Measurements from ENCODE around the gene ROR1. TPM values are rescaled to one million over a fixed set of nuclear protein-coding genes. Genes with fewer than 3 reads are reported as not detected.

ROR1 gene
- total RNA-seq, 1 donor from 2014 or later, result 30.3 TPM

DNA sequence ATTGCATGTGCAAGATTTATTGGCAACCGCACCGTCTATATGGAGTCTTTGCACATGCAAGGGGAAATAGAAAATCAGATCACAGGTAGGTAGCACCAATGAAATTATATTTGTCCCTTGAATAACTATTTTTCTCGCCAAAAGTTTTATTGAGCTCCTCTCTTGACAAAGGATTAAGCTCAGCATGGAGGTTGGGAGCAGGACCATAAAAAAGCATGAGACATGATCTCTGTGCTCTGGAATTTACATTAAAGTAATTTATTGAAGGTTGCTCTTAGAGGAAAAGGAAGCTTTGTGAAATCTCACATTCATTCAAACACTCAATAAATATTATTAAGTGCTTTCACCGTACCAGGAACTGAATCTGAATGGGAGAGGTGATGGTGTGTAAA, 363.6 kb downstream of the ROR1 start:
- no peak overlapping the region for H2AFZ ChIP-seq (replicated peaks)
- H3F3A ChIP-seq (ENCODE audit: low read depth), result peaks cover 11% of the 10 kb centered on the region
- peaks cover 12% of the 10 kb centered on the region for H3K36me3 ChIP-seq
- no peaks in the 10 kb centered on the region for H3K27me3 ChIP-seq
- H3K79me2 ChIP-seq (ENCODE audit: low read depth), result peaks cover 3% of the 10 kb centered on the region
- no peak overlapping the region for H3K27ac ChIP-seq
- no peak for TF ChIP-seq EZH2phosphoT487 (IDR thresholded peaks at IDR 0.05)
- no peak for TF ChIP-seq EZH2 (IDR thresholded peaks at IDR 0.05)
- TF ChIP-seq CTCF (IDR thresholded peaks at IDR 0.05), result no peak
- no peaks in the 10 kb centered on the region for H3K9me3 ChIP-seq (ENCODE audit: low read depth)
- H3K9ac ChIP-seq, result no peak overlapping the region
- Mint-ChIP-seq H3K9me3 (no peaks in the 10 kb centered on the region), H3K4me3 (no peak overlapping the region), H3K27ac (no peak overlapping the region), H3K27me3 (ENCODE audit: insufficient read depth, low read depth) (no peaks in the 10 kb centered on the region), H3K36me3 (peaks cover 23% of the 10 kb centered on the region), H3K4me1 (peaks cover 15% of the 10 kb centered on the region)
- no peaks in the 10 kb centered on the region for H4K20me1 ChIP-seq (ENCODE audit: low read depth)
- H3K4me1 ChIP-seq, result peaks cover 19% of the 10 kb centered on the region
- H3K4me3 ChIP-seq, result no peak overlapping the region
- no peak overlapping the region for H3K4me2 ChIP-seq
- DNase-seq (ENCODE audit: low spot score), result no peak

DNA sequence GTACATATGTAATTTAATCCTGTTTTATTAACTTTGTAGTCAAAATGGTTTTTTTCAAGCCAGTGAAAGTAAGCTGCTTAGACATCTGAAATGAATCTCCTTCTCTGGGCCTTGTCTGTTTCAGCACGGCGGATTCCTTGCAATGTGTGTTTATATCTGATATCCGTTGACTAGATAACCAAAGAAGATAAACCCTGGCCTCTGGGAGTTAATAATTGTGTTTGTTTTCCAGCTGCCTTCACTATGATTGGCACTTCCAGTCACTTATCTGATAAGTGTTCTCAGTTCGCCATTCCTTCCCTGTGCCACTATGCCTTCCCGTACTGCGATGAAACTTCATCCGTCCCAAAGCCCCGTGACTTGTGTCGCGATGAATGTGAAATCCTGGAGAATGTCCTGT, 366.1 kb downstream of the ROR1 start:
- Mint-ChIP-seq H3K36me3 (peaks cover 30% of the 10 kb centered on the region), H3K27me3 (ENCODE audit: insufficient read depth, low read depth) (no peaks in the 10 kb centered on the region), H3K9me3 (no peaks in the 10 kb centered on the region), H3K4me3 (no peak overlapping the region), H3K27ac (no peak overlapping the region), H3K4me1 (peaks cover 16% of the 10 kb centered on the region)
- Histone ChIP-seq H3K27ac (no peak overlapping the region), H4K20me1 (ENCODE audit: low read depth) (no peaks in the 10 kb centered on the region), H3K27me3 (no peaks in the 10 kb centered on the region), H3F3A (ENCODE audit: low read depth) (peaks cover 15% of the 10 kb centered on the region), H3K9me3 (ENCODE audit: low read depth) (no peaks in the 10 kb centered on the region), H3K9ac (no peak overlapping the region), H3K4me1 (peaks cover 23% of the 10 kb centered on the region), H3K79me2 (ENCODE audit: low read depth) (no peaks in the 10 kb centered on the region), H3K4me3 (no peak overlapping the region), H3K4me2 (no peak overlapping the region), H3K36me3 (peaks cover 17% of the 10 kb centered on the region), H2AFZ (replicated peaks) (no peak overlapping the region)
- DNase-seq (ENCODE audit: low spot score), result no peak
- TF ChIP-seq CTCF (IDR thresholded peaks at IDR 0.05) (no peak), EZH2 (IDR thresholded peaks at IDR 0.05) (no peak), EZH2phosphoT487 (IDR thresholded peaks at IDR 0.05) (no peak)

- peaks cover 23% of the 10 kb centered on the region for H3K4me1 ChIP-seq
- no peak overlapping the region for H3K27ac ChIP-seq
- no peaks in the 10 kb centered on the region for H3K79me2 ChIP-seq (ENCODE audit: low read depth)
- H3K4me2 ChIP-seq, result no peak overlapping the region
- no peaks in the 10 kb centered on the region for H3K27me3 ChIP-seq
- Mint-ChIP-seq H3K27me3 (ENCODE audit: insufficient read depth, low read depth) (no peaks in the 10 kb centered on the region), H3K9me3 (no peaks in the 10 kb centered on the region), H3K27ac (no peak overlapping the region), H3K36me3 (peaks cover 30% of the 10 kb centered on the region), H3K4me1 (peaks cover 16% of the 10 kb centered on the region), H3K4me3 (no peak overlapping the region)
- H3K4me3 ChIP-seq, result no peak overlapping the region
- H2AFZ ChIP-seq (replicated peaks), result no peak overlapping the region
- no peak overlapping the region for H3K9ac ChIP-seq
- H3F3A ChIP-seq (ENCODE audit: low read depth), result peaks cover 15% of the 10 kb centered on the region
- no peak for DNase-seq (ENCODE audit: low spot score)
- no peaks in the 10 kb centered on the region for H4K20me1 ChIP-seq (ENCODE audit: low read depth)
- no peaks in the 10 kb centered on the region for H3K9me3 ChIP-seq (ENCODE audit: low read depth)
- TF ChIP-seq EZH2 (IDR thresholded peaks at IDR 0.05) (no peak), EZH2phosphoT487 (IDR thresholded peaks at IDR 0.05) (no peak), CTCF (IDR thresholded peaks at IDR 0.05) (no peak)
- H3K36me3 ChIP-seq, result peaks cover 17% of the 10 kb centered on the region
These were observed 366.8 kb downstream of the ROR1 start for GRCh38 chr1:64140596-64140995.

All from neural progenitor cell (in vitro differentiated cells).